GM12891 (cell line): ENCODE data around the gene C11orf98.

Experiments
- POLR2A ChIP-seq: IDR thresholded peaks from 2 replicates; pipeline ENCODE4 v1.6.1; 2011; ENCODE audit warnings: low read depth, low read length, control low read depth
- POLR2AphosphoS5 ChIP-seq: IDR thresholded peaks from 2 replicates; pipeline ENCODE4 v1.6.1; 2011; ENCODE audit warnings: low read depth, low read length, control low read depth
- TAF1 ChIP-seq: IDR thresholded peaks from 2 replicates; pipeline ENCODE4 v1.6.1; 2011; ENCODE audit warnings: low read depth, low read length, control low read depth

- TF ChIP-seq TAF1 (no peak), POLR2A (peak; percentile 46; the same call in 1 of the 2 replicates), POLR2AphosphoS5 (no peak; the same call in 1 of the 2 replicates)
Measured at GRCh38 chr11:62647609-62648005, 17.4 kb downstream of the C11orf98 start.
